Psoas muscle (tissue), 8 donors: ENCODE measurements around the gene FICD. TPM values are rescaled to one million over a fixed set of nuclear protein-coding genes. Genes with fewer than 3 reads are reported as not detected.

Source experiments
- ATAC-seq, 4 donors: fragments of 200-7000 bp; cut with Tn5 transposase; one replicate each; pipeline ENCODE4 v1.9.1; 2020; ENCODE audit warnings: moderate library complexity in 3 of 4, mild to moderate bottlenecking in 2 of 4
- DNase-seq, 2 donors: peaks; one replicate each; pipeline ENCODE4 v3.0.0-alpha.2; 2020
- H3K27ac ChIP-seq: fragments of 200-600 bp; one replicate; pipeline ENCODE4 v1.8.0; 2022
- H3K27me3 ChIP-seq, 3 donors: fragments of 200-600 bp in 1 of 3; one replicate each; pipeline versions ENCODE4 v1.6.1 to v1.8.0; 2013 to 2022; ENCODE audit warnings: low read length in 2 of 3, mild to moderate bottlenecking in 2 of 3, moderate library complexity in 1 of 3; ENCODE audit not compliant: insufficient read depth in 3 of 3
- H3K36me3 ChIP-seq, 2 donors: fragments of 200-600 bp in 1 of 2; one replicate each; pipeline versions ENCODE4 v1.6.1 to v1.8.0; 2013 to 2022; ENCODE audit warnings: low read depth in 1 of 2, mild to moderate bottlenecking in 1 of 2, moderate library complexity in 1 of 2; ENCODE audit not compliant: insufficient read depth in 1 of 2
- H3K4me1 ChIP-seq: fragments of 200-600 bp; one replicate; pipeline ENCODE4 v1.8.0; 2022
- H3K4me3 ChIP-seq: fragments of 200-600 bp; one replicate; pipeline ENCODE4 v1.8.0; 2022; ENCODE audit warnings: mild to moderate bottlenecking
- H3K9me3 ChIP-seq: fragments of 200-600 bp; one replicate; pipeline ENCODE4 v1.8.0; 2022
- WGBS, 3 donors: extraction: QIAGEN DNeasy Blood & Tissue Kit; methylation state at CpG; one replicate each; pipeline versions ENCODE4 v1.1.6 to v1.1.7; 2013; 5-methylcytosine and 5-hydroxymethylcytosine counted together
- intact Hi-C, 2 donors: fragments of 100-400 bp; cut with DNase I; formaldehyde crosslinking; loops; one replicate each; pipeline versions ENCODE4 v1.11.0 to v1.14.2; 2022
- polyA plus RNA-seq, 3 donors: library from polyadenylated mRNA; stranded (reverse); fragments of 200-250 nt; gene quantifications; one replicate each; pipeline ENCODE4 v1.2.3, GENCODE V29; 2013
- total RNA-seq, 4 donors: library from RNA; stranded (reverse); fragmentation: NEBNext Ultra II Directional in 2 of 4; extraction: Animal tissue kit (Norgen Biotek cat#: 25700) in 2 of 4; gene quantifications; one replicate each; pipeline versions ENCODE4 v1.2.1 to v1.2.4, GENCODE V29; 2021 to 2023
- TF ChIP-seq, protein P1 (sequence below): fragments of 200-600 bp; IDR thresholded peaks from one replicate; pipeline ENCODE4 v1.8.0; 2022; ENCODE audit warnings: antibody characterized with exemption
- donor health status: healthy with polysubstance abuse.
- donor health status: DM: no; HTN: no; CAD: no; lungs with moderate emphysema.
- donor health status: Bipolar disorder and iron deficiency.
- donor health status: healthy.
- donor health status: DM: yes; HTN: yes; CAD: no.
- donor health status: DM: no; HTN: no; CAD: no.
- donor health status: DM: no; HTN: no; CAD: no.
- donor health status: DM: yes; HTN: yes; CAD: no.

FICD gene
- total and polyA plus RNA-seq, 7 donors, result 1.6 to 5.5 (median 4.2) TPM

DNA sequence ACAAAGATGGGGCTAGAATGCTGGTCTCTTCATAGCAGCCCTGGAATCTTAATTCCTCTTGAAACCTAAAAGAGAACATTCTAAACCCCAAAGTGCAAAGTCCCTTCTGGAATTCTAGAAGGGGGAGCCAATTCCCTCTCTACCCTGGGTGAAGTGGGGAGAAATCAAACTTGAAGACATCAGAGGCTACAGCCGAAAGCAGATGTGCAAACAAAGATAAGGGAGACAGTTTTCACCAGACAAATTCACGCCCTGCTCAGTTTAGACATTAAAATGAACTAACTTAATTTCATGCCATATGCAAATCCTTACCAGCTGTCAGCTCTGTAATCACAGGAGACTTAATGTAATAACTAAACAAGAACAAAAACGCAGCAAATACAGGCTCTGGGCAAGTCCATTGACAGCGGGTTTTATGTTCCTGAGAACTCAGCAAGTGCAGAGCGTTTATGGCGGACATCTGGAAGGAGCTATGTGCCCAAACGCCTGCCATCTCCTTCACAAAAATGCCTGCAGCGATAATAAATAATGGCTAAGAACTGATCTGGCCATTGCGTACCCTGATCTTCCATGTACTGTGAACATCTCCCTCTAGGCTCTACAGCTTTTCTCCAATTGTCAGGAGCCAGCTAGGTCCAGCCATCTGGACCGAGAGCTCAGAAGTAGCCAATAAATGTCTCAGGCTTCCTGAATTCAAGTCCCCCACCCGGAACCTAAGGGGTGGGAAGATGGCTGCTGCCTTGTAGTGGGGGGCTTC lies 19.1 kb upstream of the FICD start:
- H3K27ac ChIP-seq, result no peak overlapping the region
- DNase-seq, result no peak
- no peaks in the 10 kb centered on the region for H3K4me1 ChIP-seq
- no peaks in the 10 kb centered on the region for H3K9me3 ChIP-seq
- H3K36me3 ChIP-seq, result no peaks in the 10 kb centered on the region
- TF ChIP-seq, protein P1, sequence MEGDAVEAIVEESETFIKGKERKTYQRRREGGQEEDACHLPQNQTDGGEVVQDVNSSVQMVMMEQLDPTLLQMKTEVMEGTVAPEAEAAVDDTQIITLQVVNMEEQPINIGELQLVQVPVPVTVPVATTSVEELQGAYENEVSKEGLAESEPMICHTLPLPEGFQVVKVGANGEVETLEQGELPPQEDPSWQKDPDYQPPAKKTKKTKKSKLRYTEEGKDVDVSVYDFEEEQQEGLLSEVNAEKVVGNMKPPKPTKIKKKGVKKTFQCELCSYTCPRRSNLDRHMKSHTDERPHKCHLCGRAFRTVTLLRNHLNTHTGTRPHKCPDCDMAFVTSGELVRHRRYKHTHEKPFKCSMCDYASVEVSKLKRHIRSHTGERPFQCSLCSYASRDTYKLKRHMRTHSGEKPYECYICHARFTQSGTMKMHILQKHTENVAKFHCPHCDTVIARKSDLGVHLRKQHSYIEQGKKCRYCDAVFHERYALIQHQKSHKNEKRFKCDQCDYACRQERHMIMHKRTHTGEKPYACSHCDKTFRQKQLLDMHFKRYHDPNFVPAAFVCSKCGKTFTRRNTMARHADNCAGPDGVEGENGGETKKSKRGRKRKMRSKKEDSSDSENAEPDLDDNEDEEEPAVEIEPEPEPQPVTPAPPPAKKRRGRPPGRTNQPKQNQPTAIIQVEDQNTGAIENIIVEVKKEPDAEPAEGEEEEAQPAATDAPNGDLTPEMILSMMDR, result no peak
- ATAC-seq, result no peak
- no peak overlapping the region for H3K4me3 ChIP-seq
- WGBS, 3 donors, result 58 to 65% (median 59%) methylated on average over 11 of the region's 11 CpGs
- intact Hi-C loops, result no loop called here
- peaks cover 0 to 3% (median 3%) of the 10 kb centered on the region in 3 donors for H3K27me3 ChIP-seq

DNA sequence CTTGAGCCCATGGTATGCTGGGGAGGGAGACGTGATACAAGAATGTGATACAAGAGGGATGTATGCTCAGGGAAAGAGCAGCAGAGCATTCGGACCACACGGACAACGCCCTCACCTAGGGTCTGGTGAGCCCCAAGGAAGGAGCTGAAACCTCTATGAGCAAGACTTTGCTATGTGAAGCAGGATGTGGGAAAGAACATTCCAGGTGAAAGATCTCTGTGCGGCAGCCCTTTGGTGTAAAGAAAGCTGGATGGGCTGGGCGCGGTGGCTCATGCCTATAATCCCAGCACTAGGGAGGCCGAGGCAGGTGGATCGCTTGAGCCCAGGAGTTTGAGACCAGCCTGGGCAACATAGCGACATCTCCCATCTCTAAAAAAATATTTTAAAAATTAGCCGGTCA lies 16.9 kb upstream of the FICD start:
- intact Hi-C loops, result no loop called here
- H3K27me3 ChIP-seq, result peaks cover 0 to 3% (median 3%) of the 10 kb centered on the region in 3 donors
- H3K9me3 ChIP-seq, result peaks cover 5% of the 10 kb centered on the region

DNA sequence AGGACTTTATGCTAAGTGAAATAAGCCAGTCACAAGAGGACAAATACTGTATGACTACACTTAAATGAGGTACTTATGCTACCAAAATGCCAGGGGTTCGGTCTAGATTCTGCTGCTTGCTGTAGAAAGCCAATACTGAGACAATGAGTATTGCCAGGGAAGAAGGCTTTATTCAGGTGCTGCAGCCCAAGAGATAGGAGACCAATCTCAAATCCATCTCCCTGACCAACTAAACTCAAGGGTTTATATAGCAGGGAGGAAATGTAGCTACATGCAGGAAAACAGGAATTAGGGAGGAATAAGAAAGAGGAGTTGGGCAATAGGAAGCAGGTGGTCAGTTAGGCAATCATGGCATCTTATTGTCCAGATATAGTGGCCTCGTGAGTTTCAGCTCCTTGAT lies 12.2 kb upstream of the FICD start:
- Histone ChIP-seq H3K27me3 (peaks cover 0 to 4% (median 2%) of the 10 kb centered on the region in 3 donors), H3K36me3 (no peaks in the 10 kb centered on the region), H3K4me1 (no peaks in the 10 kb centered on the region), H3K9me3 (peaks cover 8% of the 10 kb centered on the region), H3K27ac (no peak overlapping the region), H3K4me3 (no peak overlapping the region)
- TF ChIP-seq, protein P1, result no peak
- DNase-seq (no peak), ATAC-seq (no peak)
- WGBS, 3 donors, result 67 to 79% (median 69%) methylated on average over 2 of the region's 2 CpGs
- intact Hi-C loops, result no loop called here

More for the DNA sequence above, 16.9 kb upstream of the FICD start:
- no peak for ATAC-seq
- TF ChIP-seq, protein P1, result no peak
- DNase-seq, result no peak
- no peak overlapping the region for H3K4me3 ChIP-seq
- H3K4me1 ChIP-seq, result no peaks in the 10 kb centered on the region
- no peak overlapping the region for H3K27ac ChIP-seq
- WGBS, 3 donors, result 77 to 81% (median 78%) methylated on average over 11 of the region's 11 CpGs
- no peaks in the 10 kb centered on the region for H3K36me3 ChIP-seq

DNA sequence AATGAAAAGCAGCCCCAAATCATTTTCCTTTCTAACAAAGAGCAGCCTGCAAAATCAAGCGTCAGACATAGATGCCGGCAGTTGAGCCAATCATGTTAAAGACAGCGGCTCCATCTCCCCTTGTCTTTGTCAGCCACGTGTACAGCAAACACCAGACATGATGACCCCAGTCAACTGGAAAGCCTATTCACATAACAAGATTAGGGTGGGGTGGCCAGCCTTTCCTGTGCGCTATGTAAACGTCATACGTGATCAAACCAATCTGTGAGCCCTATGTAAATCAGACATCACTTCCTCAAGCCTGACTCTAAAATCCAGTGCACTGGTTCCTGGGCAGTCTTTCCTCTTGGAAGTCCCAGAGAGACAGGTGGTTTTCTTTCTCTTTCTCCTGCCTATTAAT lies 9.9 kb upstream of the FICD start:
- no peaks in the 10 kb centered on the region for H3K4me1 ChIP-seq
- TF ChIP-seq, protein P1, result no peak
- H3K4me3 ChIP-seq, result no peak overlapping the region
- peaks cover 8% of the 10 kb centered on the region for H3K9me3 ChIP-seq
- no peak overlapping the region for H3K27ac ChIP-seq
- ATAC-seq (no peak), DNase-seq (no peak)
- no peaks in the 10 kb centered on the region for H3K36me3 ChIP-seq
- 67 to 77% (median 73%) methylated on average over 7 of the region's 7 CpGs for WGBS, 3 donors
- intact Hi-C loops, result no loop called here
- H3K27me3 ChIP-seq, result peaks cover 0 to 4% (median under 1%) of the 10 kb centered on the region in 3 donors
